ENCODE results near the gene KCNN4. TPM values are rescaled to one million over a fixed set of nuclear protein-coding genes. Genes with fewer than 3 reads are reported as not detected.
"Not testable (repeated sequence)": the region's sequence is repeated elsewhere in the genome, so short reads cannot be mapped to it uniquely, and the experiment has no call there.

The KCNN4 gene
- total RNA-seq, 1 donor, result 39.9 TPM

- no peak overlapping the region for H3K4me3 ChIP-seq (ENCODE audit: low read depth, low read length)
- no peak for TF ChIP-seq CTCF (IDR thresholded peaks at IDR 0.05; ENCODE audit: insufficient read depth, low read length)
- DNase-seq (ENCODE audit: low read depth), result no peak
Observed at GRCh38 chr19:43766755-43767043, 14.1 kb downstream of the KCNN4 start.

DNA sequence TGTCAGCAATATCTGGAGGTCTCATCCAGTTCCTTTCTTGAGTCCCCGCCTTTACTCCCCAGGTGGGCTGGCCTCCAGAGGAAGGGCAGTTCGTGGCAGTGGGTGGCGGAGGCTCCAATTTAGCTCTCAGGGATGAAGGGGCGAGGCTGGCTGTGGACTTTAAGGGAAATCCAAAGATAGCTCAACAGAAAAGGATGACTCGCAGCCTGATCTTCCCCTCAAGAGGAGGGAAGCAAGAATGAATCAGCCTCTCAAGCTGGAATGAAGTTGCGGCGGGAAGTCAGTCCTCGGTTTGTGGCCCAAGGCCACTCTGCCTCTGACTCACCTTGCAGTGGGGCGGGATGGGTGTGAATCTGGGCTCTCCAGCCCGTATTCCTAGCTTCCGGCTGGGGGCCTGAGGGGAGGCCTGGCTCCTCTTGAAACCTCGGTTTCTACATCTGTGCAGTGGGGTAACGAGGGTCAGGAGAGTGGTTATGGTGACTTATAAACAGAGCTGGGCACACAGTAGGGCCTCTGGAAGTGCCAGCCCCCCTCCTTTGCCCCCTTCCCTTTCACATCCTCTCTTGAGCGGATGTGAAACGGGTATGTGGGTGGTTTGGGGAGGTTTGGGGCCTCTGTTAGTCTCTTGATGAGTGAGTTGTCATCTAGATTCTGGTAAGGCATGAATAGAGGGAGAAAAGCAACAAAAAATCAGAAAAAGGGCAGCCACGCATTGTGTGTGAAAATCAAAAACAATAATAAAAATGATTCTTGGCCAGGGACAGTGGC lies 15.5 kb downstream of the KCNN4 start:
- TF ChIP-seq CTCF (IDR thresholded peaks at IDR 0.05; ENCODE audit: insufficient read depth, low read length), result no peak
- peak; percentile 95 for DNase-seq (ENCODE audit: low read depth)
- H3K4me3 ChIP-seq (ENCODE audit: low read depth, low read length), result no peak overlapping the region

- not testable (repeated sequence) for H3K4me3 ChIP-seq (ENCODE audit: low read depth, low read length); DNase-seq (ENCODE audit: low read depth)
- TF ChIP-seq CTCF (IDR thresholded peaks at IDR 0.05; ENCODE audit: insufficient read depth, low read length), result peak; percentile 28
Observed at GRCh38 chr19:43764684-43765083, 16.1 kb downstream of the KCNN4 start.

DNA sequence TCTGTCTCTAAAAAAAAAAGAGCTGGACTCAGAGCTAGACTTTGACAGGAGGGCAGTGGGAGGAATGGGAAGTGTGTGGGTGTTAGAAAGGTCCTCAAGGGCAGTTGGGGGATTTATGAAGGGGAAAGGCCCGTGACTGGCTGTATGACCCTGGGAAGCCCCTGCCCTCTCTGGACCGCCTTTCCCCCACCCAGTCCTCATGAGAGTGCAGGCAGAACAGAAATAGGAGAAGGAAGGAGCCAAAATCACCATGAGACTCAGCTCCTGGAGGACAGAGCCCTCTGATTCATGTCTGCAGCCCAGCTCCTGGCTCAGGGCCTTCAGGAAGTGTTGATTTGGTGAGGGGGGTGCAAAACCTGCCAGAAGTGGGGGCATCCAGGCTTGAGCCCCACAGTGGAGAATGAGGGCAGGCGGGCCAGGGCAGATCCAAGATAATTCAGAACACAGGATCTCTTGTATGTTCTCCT lies 17.3 kb downstream of the KCNN4 start:
- no peak for TF ChIP-seq CTCF (IDR thresholded peaks at IDR 0.05; ENCODE audit: insufficient read depth, low read length)
- DNase-seq (ENCODE audit: low read depth), result peak; percentile 67
- H3K4me3 ChIP-seq (ENCODE audit: low read depth, low read length), result no peak overlapping the region

GRCh38 chr19:43762814-43763213 lies 18.0 kb downstream of the KCNN4 start:
- no peak for DNase-seq (ENCODE audit: low read depth)
- no peak for TF ChIP-seq CTCF (IDR thresholded peaks at IDR 0.05; ENCODE audit: insufficient read depth, low read length)
- H3K4me3 ChIP-seq (ENCODE audit: low read depth, low read length), result no peak overlapping the region

- no peak for TF ChIP-seq CTCF (IDR thresholded peaks at IDR 0.05; ENCODE audit: insufficient read depth, low read length)
- no peak for DNase-seq (ENCODE audit: low read depth)
- H3K4me3 ChIP-seq (ENCODE audit: low read depth, low read length), result no peak overlapping the region
Observed at GRCh38 chr19:43760941-43761340, 19.8 kb downstream of the KCNN4 start.

- peak; percentile 70 for TF ChIP-seq CTCF (IDR thresholded peaks at IDR 0.05; ENCODE audit: insufficient read depth, low read length)
- DNase-seq (ENCODE audit: low read depth), result peak; percentile 57
Observed at GRCh38 chr19:43759515-43759914, 21.3 kb downstream of the KCNN4 start.

More at GRCh38 chr19:43759515-43759914, 21.3 kb downstream of the KCNN4 start:
- no peak overlapping the region for H3K4me3 ChIP-seq (ENCODE audit: low read depth, low read length)

Measured in fibroblast of the aortic adventitia (primary cell).